GM19372 (cell line): ENCODE results near the gene CFHR2.

ENCODE experiments used
- ATAC-seq: cut with Tn5 transposase; IDR thresholded peaks from one replicate; pipeline ENCODE4 v1.9.1; 2021; ENCODE audit warnings: mild to moderate bottlenecking, low read depth, moderate library complexity; ENCODE audit not compliant: unreplicated experiment

The CFHR2 gene

GRCh38 chr1:196997423-196997822, 53.9 kb downstream of the CFHR2 start:
- ATAC-seq = no peak

- no peak for ATAC-seq
Measured at GRCh38 chr1:197001828-197002227, 58.3 kb downstream of the CFHR2 start.

- ATAC-seq = no peak
Measured at GRCh38 chr1:197003132-197003531, 59.6 kb downstream of the CFHR2 start.

- no peak for ATAC-seq
Measured at GRCh38 chr1:197008861-197009260, 65.3 kb downstream of the CFHR2 start.
